ENCODE measurements around the gene THSD7B. TPM values are rescaled to one million over a fixed set of nuclear protein-coding genes. Genes with fewer than 3 reads are reported as not detected.
A peak's percentile ranks its signal among the peaks of the same experiment; 100 is the strongest.

THSD7B gene, protein sequence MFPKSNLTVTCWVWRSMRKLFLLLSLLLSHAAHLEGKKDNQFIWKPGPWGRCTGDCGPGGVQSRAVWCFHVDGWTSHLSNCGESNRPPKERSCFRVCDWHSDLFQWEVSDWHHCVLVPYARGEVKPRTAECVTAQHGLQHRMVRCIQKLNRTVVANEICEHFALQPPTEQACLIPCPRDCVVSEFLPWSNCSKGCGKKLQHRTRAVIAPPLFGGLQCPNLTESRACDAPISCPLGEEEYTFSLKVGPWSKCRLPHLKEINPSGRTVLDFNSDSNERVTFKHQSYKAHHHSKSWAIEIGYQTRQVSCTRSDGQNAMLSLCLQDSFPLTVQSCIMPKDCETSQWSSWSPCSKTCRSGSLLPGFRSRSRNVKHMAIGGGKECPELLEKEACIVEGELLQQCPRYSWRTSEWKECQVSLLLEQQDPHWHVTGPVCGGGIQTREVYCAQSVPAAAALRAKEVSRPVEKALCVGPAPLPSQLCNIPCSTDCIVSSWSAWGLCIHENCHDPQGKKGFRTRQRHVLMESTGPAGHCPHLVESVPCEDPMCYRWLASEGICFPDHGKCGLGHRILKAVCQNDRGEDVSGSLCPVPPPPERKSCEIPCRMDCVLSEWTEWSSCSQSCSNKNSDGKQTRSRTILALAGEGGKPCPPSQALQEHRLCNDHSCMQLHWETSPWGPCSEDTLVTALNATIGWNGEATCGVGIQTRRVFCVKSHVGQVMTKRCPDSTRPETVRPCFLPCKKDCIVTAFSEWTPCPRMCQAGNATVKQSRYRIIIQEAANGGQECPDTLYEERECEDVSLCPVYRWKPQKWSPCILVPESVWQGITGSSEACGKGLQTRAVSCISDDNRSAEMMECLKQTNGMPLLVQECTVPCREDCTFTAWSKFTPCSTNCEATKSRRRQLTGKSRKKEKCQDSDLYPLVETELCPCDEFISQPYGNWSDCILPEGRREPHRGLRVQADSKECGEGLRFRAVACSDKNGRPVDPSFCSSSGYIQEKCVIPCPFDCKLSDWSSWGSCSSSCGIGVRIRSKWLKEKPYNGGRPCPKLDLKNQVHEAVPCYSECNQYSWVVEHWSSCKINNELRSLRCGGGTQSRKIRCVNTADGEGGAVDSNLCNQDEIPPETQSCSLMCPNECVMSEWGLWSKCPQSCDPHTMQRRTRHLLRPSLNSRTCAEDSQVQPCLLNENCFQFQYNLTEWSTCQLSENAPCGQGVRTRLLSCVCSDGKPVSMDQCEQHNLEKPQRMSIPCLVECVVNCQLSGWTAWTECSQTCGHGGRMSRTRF (N-terminal part only)
- not detected in 2 replicates for total RNA-seq
- polyA plus RNA-seq, result not detected in 2 replicates

DNA sequence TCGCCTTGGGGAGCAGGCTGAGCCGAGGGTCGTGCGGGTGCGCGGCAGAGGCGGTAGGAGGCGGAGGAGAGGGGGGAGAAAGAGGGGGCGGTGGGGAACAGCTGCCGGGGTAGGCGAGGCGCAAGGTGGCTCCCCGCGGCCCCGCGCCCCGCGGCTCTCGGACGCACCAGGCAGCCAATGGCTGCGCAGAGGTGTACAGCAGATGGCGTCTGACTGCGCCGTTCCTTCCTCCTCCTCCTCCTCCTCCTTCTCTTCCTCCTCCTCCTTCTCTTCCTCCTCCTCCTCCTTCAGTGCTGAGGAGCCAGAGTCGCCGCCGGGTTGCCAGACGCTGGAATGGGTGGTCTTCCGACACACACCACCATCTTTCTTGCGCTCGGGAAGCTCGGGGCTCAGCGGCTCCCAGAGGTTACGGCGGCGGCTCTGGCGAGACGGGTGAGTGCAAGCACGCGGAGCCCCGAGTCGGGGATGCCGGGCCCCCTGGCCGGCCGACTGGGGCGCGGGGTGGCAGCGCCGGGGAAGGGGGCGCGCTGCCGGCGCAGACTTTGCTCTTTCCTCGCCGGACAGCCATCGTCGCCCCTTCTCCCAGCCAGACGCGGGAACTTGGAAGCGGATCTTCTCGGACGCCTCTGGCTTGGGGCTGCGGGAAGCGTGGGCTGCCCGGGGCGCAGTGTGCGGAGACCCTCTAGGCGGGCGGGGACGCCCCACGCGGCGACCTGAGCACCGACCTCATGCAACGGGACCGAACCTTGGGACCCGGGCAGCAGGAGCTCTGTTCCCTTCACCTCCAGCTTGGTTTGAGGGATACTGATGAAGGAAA lies at the start of gene THSD7B:
Gene THSD7B (plus strand): TSS at position 290 of the 817 bp plus-strand sequence. CDS start 116,634 bp downstream, outside the sequence.
- H3K27ac ChIP-seq, result no peak within 1 kb of the TSS
- H3K4me1 ChIP-seq (ENCODE audit: low read depth), result no peaks in the 10 kb centered on the region
- peak within 1 kb of the TSS; percentile 39 for H3K4me3 ChIP-seq
- peaks cover 100% of the 10 kb centered on the region for H3K27me3 ChIP-seq
- TF ChIP-seq, protein P1, sequence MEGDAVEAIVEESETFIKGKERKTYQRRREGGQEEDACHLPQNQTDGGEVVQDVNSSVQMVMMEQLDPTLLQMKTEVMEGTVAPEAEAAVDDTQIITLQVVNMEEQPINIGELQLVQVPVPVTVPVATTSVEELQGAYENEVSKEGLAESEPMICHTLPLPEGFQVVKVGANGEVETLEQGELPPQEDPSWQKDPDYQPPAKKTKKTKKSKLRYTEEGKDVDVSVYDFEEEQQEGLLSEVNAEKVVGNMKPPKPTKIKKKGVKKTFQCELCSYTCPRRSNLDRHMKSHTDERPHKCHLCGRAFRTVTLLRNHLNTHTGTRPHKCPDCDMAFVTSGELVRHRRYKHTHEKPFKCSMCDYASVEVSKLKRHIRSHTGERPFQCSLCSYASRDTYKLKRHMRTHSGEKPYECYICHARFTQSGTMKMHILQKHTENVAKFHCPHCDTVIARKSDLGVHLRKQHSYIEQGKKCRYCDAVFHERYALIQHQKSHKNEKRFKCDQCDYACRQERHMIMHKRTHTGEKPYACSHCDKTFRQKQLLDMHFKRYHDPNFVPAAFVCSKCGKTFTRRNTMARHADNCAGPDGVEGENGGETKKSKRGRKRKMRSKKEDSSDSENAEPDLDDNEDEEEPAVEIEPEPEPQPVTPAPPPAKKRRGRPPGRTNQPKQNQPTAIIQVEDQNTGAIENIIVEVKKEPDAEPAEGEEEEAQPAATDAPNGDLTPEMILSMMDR (IDR thresholded peaks at IDR 0.05; ENCODE audit: low read depth, low read length), result no peak
- peak in 1 of 2 donors; percentile 18 for DNase-seq (ENCODE audit: low read depth in 1 of 2, low spot score in 1 of 2)
- no peaks in the 10 kb centered on the region for H3K36me3 ChIP-seq
- H3K9me3 ChIP-seq (ENCODE audit: low read depth), result no peaks in the 10 kb centered on the region

DNA sequence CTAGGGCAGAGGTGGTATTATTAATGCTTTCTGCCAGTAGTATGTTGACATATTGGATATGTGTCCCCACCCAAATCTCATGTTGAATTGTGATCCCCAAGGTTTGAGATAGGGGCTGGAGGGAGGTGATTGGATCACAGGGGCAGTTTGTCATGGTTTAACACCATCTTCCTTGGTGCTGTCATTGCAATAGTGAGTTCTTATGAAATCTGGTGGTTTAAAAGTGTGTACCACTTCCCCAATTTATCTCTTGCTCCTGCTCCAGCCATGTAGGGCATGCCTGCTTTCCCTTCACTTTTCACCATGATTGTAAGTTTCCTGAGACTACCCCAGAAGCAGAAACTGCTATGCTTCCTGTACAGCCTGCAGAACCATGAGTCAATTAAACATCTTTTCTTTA lies 47.1 kb upstream of the THSD7B start:
- Histone ChIP-seq H3K27ac (no peak overlapping the region), H3K36me3 (no peaks in the 10 kb centered on the region), H3K4me3 (no peak overlapping the region), H3K4me1 (ENCODE audit: low read depth) (no peaks in the 10 kb centered on the region), H3K9me3 (ENCODE audit: low read depth) (no peaks in the 10 kb centered on the region), H3K27me3 (no peaks in the 10 kb centered on the region)
- DNase-seq (ENCODE audit: low read depth in 1 of 2, low spot score in 1 of 2), result no peak
- TF ChIP-seq, protein P1 (IDR thresholded peaks at IDR 0.05; ENCODE audit: low read depth, low read length), result no peak

DNA sequence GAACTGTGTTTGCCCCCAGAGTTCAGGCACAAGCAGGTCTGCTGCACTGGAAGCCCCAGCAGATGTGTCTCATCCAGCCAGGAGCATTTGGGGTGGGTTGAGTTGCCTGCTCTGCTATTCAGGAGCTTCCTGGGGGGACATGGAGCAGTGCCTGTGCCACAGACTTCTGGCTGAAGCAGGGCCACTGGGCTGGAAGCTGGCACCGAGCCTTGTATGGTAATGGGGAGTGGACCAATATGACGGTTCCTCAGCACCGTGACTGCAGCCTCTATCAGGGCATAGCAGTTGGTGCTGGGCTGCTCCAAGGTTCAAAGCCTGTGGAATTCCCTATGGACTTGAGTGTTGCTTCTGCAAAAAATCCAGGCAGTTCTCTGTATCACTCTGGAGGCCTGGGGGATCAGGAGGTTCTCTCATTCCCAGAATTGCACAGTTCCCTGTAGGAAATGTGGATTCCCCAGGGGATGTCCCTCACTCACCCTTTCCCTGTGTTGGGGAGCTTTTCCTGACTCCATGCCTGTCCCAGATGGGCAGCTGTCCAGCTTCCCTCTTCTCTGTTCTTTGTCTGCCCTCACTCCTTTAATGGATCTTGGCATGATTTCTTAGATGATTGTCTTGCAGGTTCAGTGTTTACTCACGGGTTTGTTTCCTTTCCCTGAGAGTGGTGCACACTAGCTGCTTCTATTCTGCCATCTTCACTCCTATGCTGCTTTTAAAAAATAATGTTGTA lies 37.2 kb upstream of the THSD7B start:
- H3K27ac ChIP-seq, result no peak overlapping the region
- no peak for DNase-seq (ENCODE audit: low read depth in 1 of 2, low spot score in 1 of 2)
- TF ChIP-seq, protein P1 (IDR thresholded peaks at IDR 0.05; ENCODE audit: low read depth, low read length), result no peak

DNA sequence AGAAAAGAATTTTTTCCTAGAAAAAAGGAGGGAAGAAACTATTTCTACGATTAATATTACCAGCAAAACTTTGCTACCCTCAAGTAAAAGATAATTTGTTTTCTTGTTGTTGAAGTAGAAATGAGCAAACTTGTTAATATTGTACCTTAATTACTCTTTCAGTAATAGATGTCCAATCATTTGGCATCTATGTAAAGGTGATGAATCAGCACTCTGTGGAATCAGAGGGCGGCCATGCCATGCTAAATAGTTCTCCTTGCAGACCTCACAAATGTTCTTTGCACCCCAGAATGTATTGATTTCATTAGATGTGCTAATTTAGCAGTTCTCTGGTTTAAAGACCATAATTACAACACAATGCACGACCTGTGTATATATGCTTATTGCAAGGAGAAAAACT lies 29.1 kb upstream of the THSD7B start:
- TF ChIP-seq, protein P1 (IDR thresholded peaks at IDR 0.05; ENCODE audit: low read depth, low read length), result no peak
- Histone ChIP-seq H3K9me3 (ENCODE audit: low read depth) (no peaks in the 10 kb centered on the region), H3K4me3 (no peak overlapping the region)

More for the DNA sequence above, 37.2 kb upstream of the THSD7B start:
- H3K27me3 ChIP-seq, result no peaks in the 10 kb centered on the region
- H3K9me3 ChIP-seq (ENCODE audit: low read depth), result no peaks in the 10 kb centered on the region
- no peak overlapping the region for H3K4me3 ChIP-seq
- H3K4me1 ChIP-seq (ENCODE audit: low read depth), result no peaks in the 10 kb centered on the region
- H3K36me3 ChIP-seq, result no peaks in the 10 kb centered on the region

More for the DNA sequence above, 29.1 kb upstream of the THSD7B start:
- no peaks in the 10 kb centered on the region for H3K36me3 ChIP-seq
- no peak overlapping the region for H3K27ac ChIP-seq
- H3K27me3 ChIP-seq, result peaks cover 5% of the 10 kb centered on the region
- H3K4me1 ChIP-seq (ENCODE audit: low read depth), result no peaks in the 10 kb centered on the region
- DNase-seq (ENCODE audit: low read depth in 1 of 2, low spot score in 1 of 2), result no peak
